GM18517 (cell line): ENCODE measurements around the gene CDK18.
"Not testable (repeated sequence)": the region's sequence is repeated elsewhere in the genome, so short reads cannot be mapped to it uniquely, and the experiment has no call there.

ENCODE experiments used
- ATAC-seq: cut with Tn5 transposase; IDR thresholded peaks from one replicate; pipeline ENCODE4 v1.9.1; 2021; ENCODE audit warnings: mild to moderate bottlenecking, moderate library complexity; ENCODE audit not compliant: unreplicated experiment

CDK18 gene

DNA sequence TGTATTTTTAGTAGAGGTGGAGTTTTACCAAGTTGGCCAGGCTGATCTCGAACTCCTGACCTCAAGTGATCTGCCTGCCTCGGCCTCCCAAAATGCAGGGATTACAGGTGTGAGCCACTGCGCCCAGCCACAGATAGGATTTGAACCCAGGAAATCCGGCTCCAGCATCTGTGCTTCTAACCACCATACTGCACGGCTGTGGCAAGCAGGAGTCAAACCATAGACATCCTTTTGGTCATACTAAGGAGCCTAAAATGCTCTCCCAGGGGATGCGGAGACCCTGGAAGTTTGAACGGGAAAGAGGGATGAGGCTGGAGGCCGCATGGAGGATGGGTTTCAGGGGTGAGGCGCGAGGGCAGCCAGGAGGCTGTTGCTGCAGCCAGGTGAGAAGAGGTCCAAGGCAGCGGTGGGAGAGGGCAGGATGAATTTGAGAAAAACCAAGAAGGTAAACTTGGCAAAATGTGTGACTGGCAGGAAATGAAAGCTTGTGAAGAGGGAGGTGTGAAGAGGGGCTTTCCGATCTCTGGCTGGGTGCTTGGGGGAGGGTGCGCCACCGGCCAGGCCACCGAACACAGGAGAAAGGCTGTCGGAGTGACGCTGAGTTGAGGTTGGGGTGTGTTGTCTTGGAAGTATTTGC, 24.0 kb upstream of the CDK18 start:
- ATAC-seq, result peak; percentile 71

DNA sequence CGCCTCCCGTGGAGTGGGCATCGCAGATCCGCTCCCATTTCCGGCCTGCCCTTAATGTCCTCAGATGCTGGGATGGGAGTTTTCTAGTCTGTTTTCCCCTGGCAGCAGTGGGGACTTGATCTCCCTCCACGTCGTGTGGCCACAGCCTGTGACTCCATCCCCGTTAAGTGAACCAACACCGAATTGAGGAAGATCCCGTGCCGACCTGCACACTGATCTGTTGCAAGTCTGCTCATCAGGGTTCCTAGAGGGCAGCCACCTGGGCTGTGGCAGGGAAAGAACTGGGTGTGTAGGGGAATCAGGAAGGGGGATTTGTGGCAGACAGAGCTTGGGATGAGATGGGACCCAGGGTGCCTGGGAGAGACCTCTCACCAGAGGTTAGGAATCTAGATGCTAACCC, 23.3 kb upstream of the CDK18 start:
- peak; percentile 18 for ATAC-seq

DNA sequence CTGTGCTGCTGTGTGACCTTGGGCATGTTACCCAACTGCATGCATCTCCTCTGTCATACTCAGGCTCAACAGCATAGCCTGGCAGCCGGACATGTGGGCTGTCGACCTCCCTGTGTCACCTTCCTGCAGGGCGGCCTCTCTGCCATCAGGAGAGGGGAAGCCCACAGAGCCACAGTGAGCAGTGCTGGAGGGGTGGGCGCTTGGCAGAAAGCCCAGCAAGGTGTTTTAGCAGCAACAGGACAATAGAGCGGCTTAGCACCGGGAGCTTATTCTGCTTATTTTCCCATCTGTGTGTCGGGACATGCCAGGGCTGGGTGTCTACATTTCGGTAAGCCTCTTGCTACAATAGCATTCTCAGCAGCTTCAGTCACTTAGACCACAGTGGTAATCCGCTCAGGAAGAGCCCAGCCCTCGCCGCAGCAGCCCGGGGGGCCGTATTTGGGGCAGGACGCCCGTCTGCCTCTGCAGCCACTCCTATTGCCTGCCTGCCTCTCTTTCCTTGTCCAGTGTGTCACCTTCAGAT, 22.8 kb upstream of the CDK18 start:
- no peak for ATAC-seq

DNA sequence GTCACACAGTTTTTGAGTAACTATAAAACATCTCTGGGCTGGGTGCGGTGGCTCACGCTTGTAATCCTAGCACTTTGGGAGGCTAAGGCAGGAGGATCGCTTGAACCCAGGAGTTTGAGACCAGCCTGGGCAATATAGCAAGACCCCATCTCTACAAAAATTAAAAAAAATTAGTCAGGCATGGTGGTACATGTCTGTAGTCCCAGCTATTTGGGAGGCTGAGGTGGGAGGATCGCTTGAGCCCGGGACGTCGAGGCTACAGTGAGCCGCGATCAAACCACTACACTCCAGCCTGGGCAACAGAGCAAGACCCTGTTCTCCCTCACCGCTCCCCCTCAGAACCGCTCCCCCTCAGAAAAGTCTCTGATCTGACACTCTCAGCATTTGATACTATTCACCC, 21.9 kb upstream of the CDK18 start:
- ATAC-seq, result not testable (repeated sequence)

DNA sequence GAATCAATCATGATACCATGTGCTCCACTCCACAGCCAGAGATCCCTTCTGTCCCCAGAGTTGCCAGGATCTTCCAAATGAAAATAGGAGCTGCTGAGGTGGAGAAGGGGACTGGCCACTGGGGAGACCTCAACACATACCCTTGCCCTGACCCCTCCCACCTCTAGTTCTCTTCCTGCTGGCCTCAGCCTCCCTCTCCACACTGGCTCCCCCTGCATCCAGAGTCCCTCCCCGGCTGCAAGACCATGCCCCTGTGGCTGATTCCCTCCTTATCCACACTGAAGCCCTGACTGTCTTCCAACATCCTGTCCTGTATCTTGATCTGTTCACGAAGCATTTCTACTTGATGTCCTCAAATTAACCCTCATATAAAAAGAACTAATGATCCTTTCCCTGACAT, 21.1 kb upstream of the CDK18 start:
- no peak for ATAC-seq

DNA sequence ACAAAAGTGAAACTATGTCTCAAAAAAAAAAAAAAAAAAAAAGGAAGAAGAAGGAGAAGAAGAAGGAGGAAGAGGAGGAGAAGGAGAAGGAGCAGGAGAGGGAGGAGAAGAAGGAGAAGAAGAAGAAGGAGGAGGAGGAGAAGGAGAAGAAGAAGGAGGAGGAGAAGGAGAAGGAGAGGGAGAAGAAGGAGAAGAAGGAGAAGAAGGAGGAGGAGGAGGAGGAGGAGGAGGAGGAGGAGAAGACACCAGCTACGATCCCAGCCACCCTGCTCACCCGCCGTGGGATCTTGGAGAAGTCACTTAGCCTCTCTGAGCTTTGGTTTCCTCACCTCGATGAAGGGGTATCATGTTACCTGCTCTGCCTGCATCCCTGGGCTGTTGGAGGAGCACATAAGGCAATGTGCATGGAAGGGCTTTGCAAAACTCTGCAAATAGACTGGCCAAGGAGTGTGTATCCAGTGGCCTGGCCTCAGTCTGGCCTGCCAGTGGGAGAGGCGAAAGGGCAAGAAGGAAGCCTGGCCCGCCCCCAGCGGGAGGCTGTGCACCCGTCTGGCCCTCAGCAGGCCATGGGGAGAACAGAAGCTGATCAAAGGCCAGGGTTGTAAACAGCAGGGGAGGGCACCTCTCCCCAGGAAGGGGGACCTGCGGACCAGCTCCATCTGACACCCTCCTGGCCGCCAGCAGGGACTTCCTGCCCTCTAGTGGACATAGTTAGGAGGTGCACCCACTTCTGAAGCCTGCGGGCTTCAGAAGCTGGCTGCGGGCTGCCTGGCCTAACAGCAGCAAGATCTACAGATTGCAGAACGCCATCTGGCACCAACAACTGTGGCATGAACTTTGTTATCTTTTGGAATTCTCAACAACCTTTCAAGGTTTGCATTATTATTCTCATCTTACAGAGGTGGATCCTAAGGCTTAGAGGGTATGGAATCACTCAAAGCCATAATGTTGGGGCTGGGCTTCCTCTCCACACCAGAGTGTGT, 19.2 kb upstream of the CDK18 start:
- ATAC-seq, result no peak

DNA sequence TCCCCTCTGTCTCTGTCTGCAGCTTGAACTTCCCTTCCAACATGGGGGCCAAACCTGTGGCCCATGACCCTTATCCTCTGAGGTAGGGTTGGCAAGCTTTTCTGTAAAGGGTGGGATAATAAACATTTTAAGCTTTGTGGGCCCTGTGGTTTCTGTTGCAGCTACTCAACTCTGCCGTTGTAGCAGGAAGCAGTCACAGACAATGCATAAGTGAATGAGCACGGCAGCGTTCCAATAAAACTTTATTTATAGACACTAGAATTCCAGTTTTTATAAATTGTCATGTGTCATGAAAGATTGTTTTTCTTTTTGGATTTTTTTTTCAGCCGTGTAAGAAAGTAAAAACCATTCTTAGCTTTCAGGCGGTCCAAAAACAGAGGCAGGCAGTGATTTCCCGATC, 18.2 kb upstream of the CDK18 start:
- no peak for ATAC-seq

DNA sequence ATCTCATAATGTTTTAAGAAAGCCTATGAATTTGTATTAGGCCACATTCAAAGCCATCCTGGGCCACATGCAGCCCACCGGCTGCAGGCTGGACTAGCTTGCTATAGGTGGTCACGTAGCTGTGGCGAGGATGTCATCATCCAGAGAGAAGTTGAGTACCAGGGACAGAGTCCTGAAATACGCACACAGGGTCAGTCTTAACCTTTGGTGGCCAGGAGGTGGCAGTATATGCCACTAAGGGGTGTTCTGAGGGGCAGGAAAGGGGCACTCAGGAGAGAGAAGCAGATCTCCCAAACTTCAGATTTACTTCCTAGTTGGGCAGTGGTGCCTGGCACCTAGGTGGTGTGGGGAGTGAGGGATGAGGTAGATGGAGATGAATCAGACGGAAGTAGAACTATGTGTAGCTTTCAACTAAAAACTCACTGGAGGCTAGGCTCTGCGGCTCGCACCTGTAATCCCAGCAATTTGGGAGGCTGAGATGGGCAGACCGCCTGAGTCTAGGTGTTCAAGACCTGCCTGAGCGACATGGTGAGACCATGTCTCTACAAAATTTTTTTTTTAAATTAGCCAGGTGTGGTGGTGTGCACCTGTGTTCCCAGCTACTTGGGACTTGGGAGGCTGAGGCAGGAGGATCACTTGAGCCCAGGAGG, 16.3 kb upstream of the CDK18 start:
- ATAC-seq, result no peak

DNA sequence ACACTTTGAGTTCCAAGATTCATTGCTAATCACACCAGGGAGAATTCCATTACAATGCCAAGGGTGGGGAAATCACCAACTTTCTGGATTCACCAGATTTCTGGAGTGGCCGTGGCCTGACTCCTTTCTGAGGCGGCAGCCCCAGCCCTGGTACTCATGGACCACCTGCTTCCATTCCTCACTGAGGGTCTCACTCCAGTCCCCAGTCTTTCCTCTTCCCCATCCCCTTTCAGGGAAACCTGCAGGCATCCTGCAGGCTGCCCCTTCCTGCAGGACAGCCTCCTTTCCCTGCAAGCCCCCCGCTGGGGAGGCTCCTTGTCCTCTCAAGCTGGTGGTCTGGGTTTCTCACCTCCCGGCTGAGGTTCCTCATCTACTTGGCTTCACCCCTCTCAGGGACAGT, 12.7 kb upstream of the CDK18 start:
- ATAC-seq, result no peak

DNA sequence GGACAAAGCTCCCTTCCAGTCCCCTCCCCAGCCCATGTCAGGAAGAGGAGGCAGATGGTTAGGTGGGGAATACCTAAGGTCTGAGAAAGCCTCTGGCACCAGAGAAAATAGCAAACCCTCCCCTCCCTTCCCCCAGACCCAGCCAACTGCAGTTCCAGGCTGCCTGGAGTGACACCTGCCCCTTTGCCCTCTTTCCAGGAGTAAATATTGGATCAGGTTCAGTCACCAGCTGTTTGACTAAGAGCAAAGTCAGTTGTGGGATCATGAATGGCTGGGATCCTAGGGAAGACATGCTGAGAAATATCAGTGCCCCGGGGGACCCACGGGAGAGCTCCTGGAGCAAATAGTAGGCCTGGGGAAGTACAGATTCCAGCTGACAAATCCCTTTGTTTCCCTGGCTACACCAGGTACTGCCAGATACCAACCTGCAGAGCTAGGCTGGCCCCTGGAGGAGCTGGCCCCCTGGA, 12.2 kb upstream of the CDK18 start:
- no peak for ATAC-seq

DNA sequence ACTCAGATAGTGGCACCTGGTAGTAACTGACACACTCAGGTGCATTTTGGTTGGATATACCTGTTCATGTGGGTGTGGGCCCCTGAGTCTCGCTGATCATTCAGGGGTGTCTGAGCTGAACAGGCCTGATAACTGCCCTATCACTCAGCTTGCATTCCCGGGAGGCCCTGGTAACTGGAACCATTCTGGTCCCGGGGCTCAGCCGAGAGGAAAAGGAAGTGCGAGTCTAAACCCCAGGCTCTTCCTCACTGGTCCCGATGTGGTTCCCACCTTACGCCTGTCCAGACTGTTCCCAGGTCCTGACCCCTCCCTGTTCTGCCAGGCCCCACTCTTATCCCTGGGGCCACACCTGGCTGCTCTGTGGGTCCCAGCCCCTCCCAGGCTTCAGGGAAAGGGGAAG, 11.7 kb upstream of the CDK18 start:
- ATAC-seq, result no peak

DNA sequence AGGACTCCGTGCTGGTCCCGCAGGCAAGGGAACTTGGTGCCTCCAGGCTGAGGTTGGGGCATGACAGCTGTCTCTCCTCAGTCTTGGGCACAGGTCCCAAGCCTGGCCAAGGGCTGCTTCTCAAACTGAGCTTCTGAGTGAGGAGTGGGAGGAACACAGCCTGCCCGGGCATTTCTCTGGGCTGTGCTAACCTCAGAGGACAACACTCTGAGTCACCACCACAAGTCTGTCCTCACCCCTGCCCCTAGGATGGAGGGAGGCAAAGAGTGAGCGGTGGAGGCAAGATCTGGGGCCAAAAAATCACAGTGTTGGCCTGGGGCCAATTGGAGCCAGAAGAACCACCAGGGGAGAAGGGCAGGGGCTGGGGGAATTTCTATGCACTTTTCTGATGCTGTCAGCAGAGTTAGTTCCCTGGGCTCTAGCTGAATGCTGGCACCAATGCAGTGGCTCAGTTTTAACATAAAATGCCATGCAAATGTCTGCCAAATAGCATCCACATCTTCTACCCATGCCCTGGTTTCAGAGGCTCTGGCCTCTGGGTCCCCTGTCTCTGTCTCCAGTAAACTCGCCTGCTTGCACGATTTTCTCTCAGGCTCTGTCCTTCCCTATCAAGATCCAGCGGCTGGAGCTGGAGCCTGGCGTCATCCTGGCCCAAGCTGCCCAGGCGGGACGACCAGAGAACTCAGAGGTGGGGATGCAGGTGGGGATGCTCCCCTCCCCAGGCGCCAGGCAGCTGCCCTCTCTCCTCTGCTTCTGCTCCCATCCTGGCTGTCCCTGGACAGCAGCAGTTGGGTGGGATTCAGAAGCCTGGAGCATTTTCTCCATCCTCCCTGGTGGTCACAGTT, 11.0 kb upstream of the CDK18 start:
- no peak for ATAC-seq

DNA sequence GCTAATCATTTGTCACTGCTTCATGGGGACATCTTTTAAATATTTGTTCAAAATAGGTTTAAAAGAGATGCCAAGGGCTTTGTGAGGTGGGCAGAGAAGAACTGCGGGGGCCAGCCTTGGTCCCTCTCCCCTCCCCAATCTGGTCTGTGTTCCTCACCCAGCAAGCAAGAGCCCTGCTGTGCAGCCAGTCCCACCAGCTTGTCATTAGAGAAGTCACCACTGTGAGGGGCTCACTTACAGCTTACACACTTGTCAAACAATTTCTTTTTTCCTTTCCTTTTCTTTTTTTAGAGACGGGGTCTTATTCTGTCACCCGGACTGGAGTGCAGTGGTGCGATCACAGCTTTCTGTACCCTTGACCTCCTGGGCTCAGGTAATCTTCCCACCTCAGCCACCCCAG, 10.4 kb upstream of the CDK18 start:
- no peak for ATAC-seq

DNA sequence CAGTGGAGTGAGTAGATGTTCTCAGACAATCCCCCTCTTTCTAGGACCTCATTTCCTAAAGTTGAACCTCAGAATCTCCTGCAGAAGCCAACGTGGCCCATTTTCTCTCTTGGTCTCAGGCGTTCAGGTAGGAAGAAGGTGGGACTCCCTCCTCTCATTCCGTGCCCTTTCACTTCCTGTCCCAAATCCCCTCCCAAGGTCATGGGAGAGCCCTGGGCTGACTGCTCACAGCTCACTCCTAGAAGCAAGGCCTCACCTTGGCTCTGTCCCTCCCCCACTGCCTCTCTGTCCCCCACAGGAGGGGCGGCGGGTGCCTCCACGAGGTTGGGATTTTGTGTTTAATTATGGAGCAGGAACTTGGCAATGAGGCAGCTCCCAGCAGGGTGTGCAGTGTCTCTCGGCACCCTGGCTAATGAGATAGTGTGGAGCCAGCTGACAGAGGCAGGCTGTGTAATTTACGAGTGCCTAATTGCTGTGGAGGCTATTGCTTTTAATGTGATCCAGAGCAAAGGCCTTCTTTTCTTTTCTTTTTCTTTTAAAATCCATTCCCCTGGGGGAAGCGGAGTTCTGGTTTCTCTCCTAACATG, 9.1 kb upstream of the CDK18 start:
- ATAC-seq, result no peak

DNA sequence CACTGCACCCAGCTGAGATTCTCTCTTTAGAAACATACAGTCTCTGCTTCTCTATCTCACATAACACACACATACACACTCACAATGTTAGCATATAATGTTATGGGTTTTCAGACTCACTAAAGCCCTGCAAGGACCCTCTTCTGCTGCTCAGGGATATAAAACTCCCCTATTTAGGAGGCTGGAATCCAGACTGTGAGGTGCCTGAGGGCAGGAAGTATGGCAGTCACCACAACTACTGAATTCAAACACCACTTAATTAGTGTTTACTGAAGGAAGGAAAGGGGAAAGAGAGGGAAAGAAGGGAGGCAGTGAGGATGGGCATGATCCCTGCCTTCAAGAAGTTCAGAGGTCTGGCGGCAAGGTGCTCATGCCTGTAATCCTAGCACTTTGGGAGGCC, 7.8 kb upstream of the CDK18 start:
- no peak for ATAC-seq

DNA sequence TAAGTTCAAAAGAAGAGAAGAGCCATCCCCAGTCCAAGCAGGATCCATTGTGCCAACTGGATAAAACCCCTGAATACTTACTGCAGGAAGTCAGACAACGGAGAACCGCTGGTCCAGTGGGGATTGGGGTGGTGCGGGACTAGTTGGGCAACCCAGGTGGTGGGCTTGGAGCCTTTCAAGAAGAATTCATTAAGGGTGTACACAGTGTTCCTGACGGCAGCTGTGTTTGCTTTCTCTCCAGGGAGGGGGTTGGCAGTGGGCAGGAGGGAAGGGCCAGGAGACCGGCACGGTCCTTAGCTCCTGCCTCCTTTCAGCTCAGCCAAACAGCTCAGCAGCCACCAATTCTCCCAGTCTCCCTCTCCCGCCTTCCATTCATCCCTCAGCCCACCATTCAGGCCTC, 7.1 kb upstream of the CDK18 start:
- ATAC-seq, result no peak

DNA sequence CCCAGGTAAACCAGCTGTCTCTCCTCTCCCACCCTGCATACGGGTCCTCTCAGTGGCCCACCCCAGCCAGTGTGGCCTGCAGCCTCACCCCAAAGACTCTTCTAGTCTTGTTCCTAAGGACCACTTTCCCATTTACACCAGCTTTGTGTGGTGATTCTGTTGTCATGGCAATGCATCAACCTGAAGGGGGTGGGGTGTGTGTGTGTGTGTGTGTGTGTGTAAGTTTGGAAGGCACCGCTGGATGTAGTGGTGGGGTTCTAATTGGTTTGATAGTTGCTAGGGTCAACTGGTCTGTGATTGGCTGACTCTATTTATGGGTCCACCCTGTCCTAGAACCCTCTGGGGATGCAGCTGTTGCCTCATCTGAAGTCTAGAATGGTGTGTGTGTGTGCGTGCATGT, 4.7 kb upstream of the CDK18 start:
- ATAC-seq, result no peak

DNA sequence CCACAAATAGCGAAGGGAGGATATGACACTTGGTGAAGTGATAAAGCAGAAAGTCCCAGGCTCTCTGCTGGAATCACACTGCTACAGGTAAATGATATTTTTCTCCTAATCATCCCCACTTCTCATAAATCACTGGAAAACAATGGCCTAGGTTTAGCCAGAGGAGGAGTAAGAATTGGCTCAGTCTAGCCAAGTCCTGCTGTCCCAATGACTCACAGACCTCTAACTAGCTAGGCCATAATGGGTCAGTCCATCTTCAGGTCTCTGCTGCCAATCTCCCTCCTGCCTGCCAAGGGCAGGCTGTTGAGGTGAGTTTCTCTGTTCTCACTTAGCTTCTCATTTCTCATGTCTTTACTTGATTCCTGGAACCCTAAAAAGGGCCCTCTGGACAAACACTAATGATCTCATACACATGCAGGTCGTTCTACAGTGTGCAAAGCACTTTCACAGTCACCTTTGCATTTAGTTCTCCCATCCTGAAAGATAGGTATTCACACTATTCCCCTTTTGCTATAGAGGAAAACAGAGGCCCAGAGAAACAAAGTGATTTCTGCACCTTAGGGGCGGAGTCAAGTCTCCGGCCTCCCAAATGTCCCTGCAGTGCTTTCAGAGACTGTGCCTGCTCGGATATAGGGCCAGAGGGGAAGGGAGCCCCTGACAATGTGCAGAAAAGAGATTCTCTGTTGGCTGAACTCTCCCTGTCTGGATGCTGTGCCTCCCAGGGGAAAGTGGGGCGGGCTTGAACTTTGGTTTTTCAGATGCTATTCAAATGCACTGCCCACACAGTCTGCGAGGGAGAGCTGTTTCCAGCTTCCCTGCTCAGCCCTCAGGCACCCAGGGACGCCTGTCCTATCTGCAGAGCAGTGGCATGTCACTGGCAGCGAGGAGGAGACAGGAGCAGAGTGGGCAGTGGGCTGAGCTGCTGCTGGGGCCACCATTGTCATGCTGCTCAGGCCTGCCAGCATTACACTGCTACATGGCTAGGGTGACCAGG, 3.9 kb upstream of the CDK18 start:
- no peak for ATAC-seq
